T47D (cell line): ENCODE results near the gene DLGAP4.

Source experiments
- DNase-seq, 2 experiments: peaks; one replicate each; pipeline versions ENCODE4 v3.0.0 to v3.0.0-alpha.2; 2011 to 2012; ENCODE audit warnings: low read depth in 1 of 2, low spot score in 1 of 2
- JUND ChIP-seq: IDR thresholded peaks from 2 replicates; pipeline ENCODE4 v1.6.1; 2012; ENCODE audit warnings: low read depth
- in situ Hi-C: cut with HindIII; loops from 2 replicates; pipeline ENCODE4 v1.10.0; 2016; ENCODE audit warnings: low sequenced_read_pairs, low pct_unique_long_range_greater_than_20kb

DLGAP4 gene

GRCh38 chr20:36333841-36334240 is 27.7 kb downstream of the DLGAP4 start:
- no peak for TF ChIP-seq JUND
- DNase-seq: no peak
- in situ Hi-C loops: no loop called here

GRCh38 chr20:36334281-36335205 is 28.4 kb downstream of the DLGAP4 start:
- TF ChIP-seq JUND: no peak
- DNase-seq: no peak
- in situ Hi-C loops: no loop called here

- no peak for DNase-seq
- in situ Hi-C loops: no loop called here
Measured at GRCh38 chr20:36335206-36335870, 29.2 kb downstream of the DLGAP4 start.

GRCh38 chr20:36336204-36336603 is 30.1 kb downstream of the DLGAP4 start:
- in situ Hi-C loops: no loop called here
- no peak for TF ChIP-seq JUND
- DNase-seq: no peak

More at GRCh38 chr20:36335206-36335870, 29.2 kb downstream of the DLGAP4 start:
- TF ChIP-seq JUND: no peak

- in situ Hi-C loops: no loop called here
- no peak for TF ChIP-seq JUND
- DNase-seq: no peak
Measured at GRCh38 chr20:36336954-36337704, 31.0 kb downstream of the DLGAP4 start.

- DNase-seq: no peak
- in situ Hi-C loops: no loop called here
- TF ChIP-seq JUND: no peak
Measured at GRCh38 chr20:36337886-36338285, 31.7 kb downstream of the DLGAP4 start.

GRCh38 chr20:36339646-36340592 is 33.8 kb downstream of the DLGAP4 start:
- no peak for TF ChIP-seq JUND
- DNase-seq: no peak
- in situ Hi-C loops: no loop called here

- DNase-seq: no peak
- in situ Hi-C loops: no loop called here
- TF ChIP-seq JUND: no peak
Measured at GRCh38 chr20:36340593-36340990, 34.5 kb downstream of the DLGAP4 start.

GRCh38 chr20:36341331-36342020 is 35.3 kb downstream of the DLGAP4 start:
- no peak for TF ChIP-seq JUND
- in situ Hi-C loops: no loop called here
- DNase-seq: no peak

GRCh38 chr20:36342331-36343120 is 36.4 kb downstream of the DLGAP4 start:
- DNase-seq: no peak
- in situ Hi-C loops: no loop called here
- no peak for TF ChIP-seq JUND
